ENCODE data around the gene ZNF385D.

ZNF385D gene, protein sequence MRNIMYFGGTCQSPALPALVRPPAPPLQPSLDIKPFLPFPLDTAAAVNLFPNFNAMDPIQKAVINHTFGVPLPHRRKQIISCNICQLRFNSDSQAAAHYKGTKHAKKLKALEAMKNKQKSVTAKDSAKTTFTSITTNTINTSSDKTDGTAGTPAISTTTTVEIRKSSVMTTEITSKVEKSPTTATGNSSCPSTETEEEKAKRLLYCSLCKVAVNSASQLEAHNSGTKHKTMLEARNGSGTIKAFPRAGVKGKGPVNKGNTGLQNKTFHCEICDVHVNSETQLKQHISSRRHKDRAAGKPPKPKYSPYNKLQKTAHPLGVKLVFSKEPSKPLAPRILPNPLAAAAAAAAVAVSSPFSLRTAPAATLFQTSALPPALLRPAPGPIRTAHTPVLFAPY

DNA sequence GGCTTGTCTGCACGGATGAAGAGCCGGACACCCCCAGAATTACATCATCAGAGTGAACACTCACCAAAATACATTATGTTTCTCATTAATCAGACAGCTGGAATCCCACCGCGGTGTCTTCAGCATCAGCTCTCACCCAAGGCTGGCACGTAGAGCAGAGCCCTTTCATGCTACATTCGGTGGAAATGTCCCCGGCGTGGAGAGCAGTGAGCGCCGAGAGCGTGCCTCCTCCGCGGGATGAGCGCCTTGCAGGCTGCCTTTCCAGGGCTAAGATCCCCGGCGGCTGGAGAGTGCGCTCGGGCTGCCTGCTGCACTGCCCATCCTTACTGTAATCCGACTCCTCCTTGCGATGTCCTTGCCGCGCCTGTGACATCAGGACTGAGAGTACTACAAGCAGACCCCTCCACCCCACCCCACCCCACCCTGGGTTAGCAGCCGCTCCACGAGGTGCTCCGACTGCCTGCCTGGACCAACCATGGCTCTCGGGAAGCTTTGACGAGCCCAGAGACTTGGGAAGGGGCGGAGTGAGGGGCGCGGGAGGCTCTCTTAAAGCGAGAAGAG lies at the start of gene ZNF385D:
Gene ZNF385D (minus strand): TSS at position 380 of the 561 bp plus-strand sequence. CDS start 294 bp downstream, at position 86.
- DNase-seq (ENCODE audit: insufficient read length, low spot score): peak; percentile 15
- FAIRE-seq: no peak

DNA sequence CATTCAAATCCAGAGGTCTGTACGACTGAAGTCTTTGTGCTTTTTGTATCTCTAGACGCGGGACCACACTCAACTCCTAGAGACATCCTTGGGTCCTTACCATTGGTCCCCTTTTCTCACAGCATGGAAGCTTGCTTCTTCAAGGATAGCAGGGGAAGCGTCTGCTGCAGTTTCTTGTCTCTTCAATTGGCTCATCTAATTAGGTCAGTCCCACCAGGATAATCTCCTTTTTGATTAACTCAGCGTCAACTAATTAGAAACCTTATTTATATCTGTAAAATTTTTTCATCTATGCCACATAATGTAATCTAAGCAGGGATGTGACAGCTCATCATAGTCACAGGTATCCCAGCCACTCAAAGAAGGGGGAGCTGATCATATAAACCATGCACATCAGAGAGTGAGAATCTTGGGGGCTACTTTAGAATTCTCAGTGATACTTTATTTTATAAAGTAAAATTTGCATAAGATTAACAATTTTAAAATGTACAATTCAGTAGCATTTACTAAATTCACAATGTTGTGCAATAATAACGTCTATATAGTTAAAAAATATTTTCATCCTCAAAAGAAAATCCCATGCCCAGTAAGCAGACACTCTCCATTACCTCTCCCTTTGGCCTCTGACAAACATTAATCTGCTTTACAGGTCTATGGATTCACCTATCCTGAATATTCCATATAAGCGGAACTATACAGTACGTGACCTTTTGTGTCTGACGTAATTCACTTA lies 47.5 kb upstream of the ZNF385D start:
- FAIRE-seq (no peak), DNase-seq (ENCODE audit: insufficient read length, low spot score) (no peak)

DNA sequence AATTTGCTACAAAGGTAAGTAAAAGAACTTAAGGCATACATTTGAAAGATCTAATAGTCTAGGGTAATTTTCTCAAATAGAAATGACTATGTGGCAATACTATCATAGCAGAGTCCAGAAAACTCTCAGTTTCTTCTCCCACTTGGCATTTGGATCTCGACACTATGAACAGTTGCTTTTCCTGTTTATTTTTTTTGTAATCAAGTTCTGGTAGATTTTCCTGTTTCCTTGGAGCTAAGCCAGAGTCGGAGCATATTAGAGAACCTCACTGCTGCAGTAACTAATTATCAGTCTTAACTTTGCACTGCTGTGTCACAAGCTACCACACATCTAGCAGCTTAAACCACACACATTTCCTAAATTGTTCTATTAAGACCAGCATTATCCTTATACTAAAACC lies 44.9 kb upstream of the ZNF385D start:
- no peak for FAIRE-seq

DNA sequence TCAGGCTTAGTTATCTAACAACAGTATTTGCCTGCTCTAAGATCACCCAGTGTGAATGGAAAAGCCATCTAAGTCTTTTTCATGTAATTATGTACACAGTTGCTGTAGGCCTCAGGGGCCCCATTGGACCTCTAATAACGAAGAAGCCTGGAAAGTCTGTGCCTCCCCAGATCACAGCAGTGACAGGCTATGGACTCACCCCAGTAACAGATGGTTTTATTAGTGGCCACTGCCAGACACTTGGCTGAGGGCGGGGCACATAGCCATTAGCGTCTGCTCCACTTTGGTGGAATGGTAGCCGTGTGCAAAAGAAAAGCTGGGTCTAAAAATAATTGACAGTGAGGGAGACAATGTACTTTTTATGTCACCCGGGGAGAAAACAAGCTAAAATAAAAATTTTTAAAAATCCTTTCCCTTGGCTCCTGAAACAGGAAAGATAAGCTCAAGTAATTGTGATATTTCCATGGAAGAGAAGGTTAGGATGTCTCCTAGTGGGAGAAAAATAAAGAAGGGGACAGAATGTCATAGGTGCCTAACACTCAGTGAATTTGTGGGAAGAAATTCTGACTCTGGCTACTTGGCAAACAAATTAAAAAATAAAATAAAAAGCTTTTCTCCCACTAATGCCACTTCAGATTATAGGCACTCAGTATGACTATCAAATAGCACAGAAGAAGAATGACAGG lies 44.3 kb upstream of the ZNF385D start:
- FAIRE-seq (no peak), DNase-seq (ENCODE audit: insufficient read length, low spot score) (no peak)

More for the DNA sequence above, 44.9 kb upstream of the ZNF385D start:
- no peak for DNase-seq (ENCODE audit: insufficient read length, low spot score)

DNA sequence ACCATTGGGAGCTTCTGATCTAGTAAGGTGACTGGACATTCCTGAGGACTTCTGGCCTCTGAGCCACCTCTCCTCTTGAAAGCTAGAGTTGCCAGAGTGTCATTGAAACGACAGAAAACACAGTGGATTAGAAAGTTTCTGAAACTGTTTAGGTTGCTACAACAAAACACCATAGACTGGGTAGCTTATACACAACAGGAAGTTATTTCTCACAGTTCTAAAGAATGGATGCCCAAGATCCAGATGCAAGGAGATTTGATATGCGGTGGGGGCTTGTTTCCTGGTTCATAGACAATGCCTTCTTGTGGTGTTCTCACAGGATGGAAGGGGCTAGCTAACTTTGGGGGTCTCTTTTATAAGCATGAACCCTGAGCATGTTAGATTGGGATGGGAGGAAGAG lies 43.3 kb upstream of the ZNF385D start:
- DNase-seq (ENCODE audit: insufficient read length, low spot score) (no peak), FAIRE-seq (no peak)

DNA sequence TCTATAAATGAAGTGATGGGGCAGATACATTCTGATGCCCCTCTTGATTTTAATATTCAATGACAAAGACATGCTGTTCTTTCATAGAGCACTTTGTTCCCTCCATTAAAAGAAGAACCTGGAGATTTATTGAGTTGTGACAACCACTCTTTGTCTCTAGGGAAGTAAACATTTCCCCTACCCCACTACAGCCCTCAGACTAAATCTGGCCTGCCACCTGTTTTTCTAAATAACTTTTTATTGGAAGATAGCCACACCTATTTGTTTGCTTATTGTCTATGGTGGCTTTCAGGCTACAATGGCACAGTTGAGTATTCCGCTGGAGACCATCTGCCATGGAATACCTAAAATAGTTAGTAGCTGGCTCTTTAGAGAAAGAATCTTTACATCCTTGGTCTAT lies 41.2 kb upstream of the ZNF385D start:
- FAIRE-seq (no peak), DNase-seq (ENCODE audit: insufficient read length, low spot score) (no peak)

DNA sequence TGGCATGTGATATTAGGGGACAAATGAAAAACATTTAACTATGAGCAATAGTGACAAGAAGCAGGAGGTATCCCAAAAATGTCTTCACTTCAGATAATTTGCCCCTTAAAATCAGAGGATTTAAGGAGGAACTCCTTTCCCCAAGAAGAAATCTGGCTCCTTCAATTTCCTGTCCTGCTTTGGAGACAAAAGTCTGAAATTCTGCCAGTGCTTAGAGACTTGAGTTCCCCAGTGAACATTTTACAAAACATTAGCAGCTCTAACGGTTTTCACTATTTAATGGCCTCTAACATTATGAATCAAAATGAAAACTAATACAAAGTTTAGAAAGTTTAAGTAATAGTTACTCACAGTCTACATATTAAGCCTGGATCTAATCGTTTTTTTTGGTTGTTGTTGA lies 40.3 kb upstream of the ZNF385D start:
- DNase-seq (ENCODE audit: insufficient read length, low spot score) (no peak), FAIRE-seq (no peak)

DNA sequence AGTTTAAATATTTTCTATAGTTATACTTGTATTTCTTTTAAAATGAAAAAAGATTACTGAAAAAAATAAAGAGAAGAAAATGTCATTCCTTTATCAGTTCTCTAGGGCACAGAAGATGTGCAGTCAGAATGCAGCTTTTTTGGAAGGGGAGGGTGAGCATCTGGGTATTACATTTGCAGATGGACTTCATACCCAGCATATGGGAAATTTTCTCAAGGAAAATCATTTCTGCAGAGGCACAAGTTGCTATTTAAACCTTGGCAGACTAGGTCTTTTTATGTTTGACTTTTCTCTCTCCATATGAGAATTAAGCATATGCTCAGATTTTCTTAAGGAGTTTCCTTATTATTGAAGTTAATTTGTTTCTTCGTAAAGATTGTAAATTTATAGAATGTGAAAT lies 39.5 kb upstream of the ZNF385D start:
- FAIRE-seq: no peak

DNA sequence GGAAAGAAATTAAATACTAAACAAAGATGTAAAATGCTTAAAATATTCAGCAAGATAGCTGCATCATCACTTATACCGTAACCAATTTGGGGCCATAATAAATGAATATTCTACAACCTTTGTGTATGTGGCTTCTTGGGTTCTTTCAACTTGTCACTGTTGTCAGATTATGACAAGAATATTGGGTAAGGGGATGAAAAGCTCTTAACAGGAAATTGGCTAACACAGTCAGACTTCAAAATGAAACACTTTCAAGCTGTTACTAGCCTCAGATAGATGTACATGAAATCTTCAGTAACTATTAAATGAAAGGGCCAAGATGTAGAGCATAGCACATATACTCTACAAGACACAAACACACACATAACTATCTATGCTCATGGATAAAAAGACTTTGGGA lies 38.7 kb upstream of the ZNF385D start:
- FAIRE-seq (no peak), DNase-seq (ENCODE audit: insufficient read length, low spot score) (no peak)

More for the DNA sequence above, 39.5 kb upstream of the ZNF385D start:
- no peak for DNase-seq (ENCODE audit: insufficient read length, low spot score)

DNA sequence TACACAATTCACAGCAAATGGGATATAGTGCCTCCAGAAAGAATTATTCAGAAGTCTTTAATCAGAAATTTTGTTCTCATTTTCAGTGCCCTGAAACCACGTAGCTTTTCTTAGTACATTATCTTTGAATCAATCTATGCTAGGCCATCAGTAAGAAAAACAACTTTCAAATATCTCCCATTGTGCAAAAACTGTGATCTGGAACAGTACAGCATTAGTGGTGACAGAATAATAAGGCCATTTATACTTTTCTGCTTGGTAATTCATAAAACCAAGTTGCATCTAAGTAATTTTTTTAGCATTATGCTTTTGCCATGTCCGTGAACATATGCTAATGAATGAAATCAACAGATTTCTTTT lies 35.4 kb upstream of the ZNF385D start:
- DNase-seq (ENCODE audit: insufficient read length, low spot score) (no peak), FAIRE-seq (no peak)

DNA sequence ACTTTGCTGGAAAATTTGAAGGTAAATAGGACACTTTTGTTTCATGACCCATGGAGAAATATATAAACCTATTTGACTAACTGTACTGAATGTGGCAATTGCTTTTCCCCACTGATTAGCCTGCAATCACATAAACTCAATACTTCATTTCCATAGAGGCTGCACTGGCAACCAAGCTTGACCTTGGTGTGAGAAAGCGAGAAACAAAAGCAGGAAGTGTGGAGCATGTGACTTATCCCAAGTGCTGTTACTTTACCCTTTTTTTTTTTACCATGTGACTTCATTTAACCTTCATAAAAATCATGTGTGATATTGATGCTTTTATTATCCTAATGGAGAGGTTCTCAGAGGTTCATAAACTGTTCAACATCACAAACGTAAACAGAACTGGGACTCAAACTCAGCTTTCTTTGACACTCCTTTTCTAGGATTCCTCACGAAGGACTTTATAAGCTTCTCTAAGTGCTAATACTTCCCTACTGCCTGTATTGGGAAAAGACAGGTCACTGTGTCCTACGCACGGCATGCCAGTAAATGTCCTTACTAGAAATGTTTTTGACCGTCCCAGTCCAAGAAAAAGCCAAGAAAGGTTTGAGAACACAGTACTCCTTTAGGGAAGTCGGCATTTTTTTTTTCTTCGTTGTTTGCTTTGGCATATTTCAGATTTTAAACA lies 34.9 kb upstream of the ZNF385D start:
- DNase-seq (ENCODE audit: insufficient read length, low spot score): no peak
- FAIRE-seq: no peak

DNA sequence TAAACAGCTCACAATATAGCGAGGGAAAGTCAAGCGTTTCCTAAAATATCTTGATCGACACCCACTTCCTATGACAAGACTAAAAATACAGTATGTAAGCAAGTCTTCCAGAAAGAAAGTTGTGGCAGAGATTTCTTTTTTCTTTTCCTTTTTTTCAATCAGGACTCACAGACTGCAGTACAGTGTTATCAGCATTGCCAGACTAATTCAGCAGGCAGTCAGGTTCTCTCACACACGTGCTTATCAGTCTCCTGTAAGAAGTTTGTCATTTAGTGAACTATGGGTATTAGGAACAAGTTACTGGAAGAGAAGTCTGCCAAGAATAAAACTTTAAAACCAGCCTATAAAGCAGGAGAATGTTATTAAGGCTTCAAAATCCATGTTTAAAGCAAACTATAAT lies 32.8 kb upstream of the ZNF385D start:
- FAIRE-seq (no peak), DNase-seq (ENCODE audit: insufficient read length, low spot score) (no peak)

DNA sequence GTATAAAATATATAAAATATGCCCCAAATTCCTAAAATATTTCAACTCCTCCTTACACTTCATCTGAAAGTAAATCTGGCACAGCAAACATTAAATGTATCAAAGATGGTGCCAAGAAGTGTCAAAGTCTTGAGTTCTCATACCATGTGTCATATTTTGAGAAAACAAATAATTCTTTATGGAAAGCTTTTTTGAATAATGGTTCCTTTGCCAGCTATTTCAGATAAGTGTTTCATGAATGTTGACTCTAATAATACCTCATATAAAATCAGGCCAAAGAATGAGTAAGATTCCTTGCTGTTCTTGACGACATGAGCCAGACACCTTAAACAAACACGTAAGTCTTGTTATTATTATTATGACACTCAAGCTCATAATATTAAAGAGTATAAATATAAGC lies 30.3 kb upstream of the ZNF385D start:
- DNase-seq (ENCODE audit: insufficient read length, low spot score) (no peak), FAIRE-seq (no peak)

DNA sequence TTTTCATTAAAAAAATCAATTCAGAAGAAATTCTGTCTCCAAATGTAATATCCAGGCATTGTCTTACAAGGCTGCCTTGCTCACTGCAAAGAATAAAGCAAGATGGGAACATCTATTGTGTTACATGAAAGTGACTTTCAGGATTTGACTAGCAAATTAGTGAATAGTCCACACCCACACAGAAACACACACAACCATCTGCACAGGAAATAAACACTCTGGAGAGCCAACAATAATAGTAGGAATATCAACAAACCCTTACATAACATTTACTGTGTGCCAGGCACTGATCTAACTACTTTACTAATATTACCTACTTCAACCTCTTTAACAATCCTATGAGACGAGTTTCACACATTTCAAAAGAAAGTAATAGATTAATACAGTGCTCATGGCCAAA lies 28.9 kb upstream of the ZNF385D start:
- no peak for DNase-seq (ENCODE audit: insufficient read length, low spot score)
- no peak for FAIRE-seq

DNA sequence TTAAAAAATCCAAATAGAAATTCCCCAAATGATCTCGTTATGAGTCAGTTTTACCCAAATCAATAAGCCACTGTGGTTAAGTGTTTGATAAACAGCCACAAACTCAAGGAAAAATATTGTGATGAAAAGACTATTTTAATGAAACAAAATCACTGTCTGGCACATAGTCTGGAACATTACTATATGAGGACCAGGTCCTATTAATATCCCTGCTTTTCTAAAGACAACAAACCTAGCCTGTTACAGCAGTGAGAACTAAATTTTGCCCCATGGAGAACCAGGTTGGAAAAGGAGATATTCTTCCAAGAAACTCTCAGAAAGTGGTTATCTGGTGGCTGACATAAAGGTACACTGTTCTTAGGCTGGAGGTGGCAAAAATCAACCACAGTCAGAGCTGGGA lies 27.7 kb upstream of the ZNF385D start:
- DNase-seq (ENCODE audit: insufficient read length, low spot score) (no peak), FAIRE-seq (no peak)

DNA sequence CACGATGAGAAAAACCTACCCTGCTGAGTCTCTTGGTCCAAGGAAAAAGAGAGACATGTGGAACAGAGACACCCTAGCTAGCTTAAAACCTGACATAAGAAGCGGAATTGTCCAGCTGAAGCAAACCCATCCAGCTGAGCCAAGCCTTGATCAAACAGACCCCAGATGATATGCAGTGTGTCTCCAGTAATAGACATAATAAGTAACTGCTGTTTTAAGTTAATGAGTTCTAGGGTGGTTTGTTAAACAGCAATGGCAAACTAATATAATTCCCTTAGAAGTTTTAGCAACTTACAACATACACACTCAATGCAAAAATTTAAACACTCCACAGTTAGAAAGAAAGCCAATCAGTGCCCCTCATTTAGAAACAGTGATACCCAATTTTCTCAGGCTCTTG lies 26.8 kb upstream of the ZNF385D start:
- no peak for FAIRE-seq

DNA sequence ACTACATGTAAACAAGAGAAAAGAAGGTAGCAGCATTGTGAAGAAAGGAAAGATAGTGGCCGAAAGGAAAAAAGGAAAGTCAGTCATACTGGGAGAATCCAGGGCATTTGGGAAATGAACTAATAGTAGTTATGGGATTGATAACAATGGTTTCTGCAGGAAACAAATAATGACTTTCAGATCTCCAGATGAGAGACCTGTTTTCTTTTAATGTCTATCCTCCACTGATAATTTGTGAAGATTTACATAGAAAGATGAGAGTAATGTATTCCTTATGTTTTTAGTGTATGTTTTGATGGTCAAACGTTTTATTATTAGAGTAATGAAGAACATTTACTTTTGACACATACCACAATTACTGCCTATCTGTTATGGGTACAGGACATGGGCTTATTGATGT lies 15.0 kb upstream of the ZNF385D start:
- DNase-seq (ENCODE audit: insufficient read length, low spot score) (no peak), FAIRE-seq (no peak)

More for the DNA sequence above, 26.8 kb upstream of the ZNF385D start:
- no peak for DNase-seq (ENCODE audit: insufficient read length, low spot score)

DNA sequence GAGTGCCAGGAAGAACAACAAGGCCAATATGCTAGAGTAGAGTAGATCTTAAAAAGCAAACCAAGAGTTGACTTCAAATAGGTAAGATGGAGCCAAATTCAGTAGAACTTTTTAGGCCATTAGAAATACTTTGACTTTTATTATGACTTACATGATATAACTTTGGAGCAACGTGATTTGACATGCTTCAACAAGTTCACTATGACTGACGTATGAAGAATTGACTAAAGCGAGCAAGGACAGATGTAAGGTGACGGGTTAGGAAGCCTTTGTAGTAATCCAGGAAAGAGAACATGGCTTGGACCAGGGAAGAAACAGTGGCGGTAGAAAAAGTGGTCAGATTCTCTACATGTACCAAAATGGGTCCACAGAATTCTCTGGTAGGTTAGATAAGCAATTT lies 4.9 kb upstream of the ZNF385D start:
- no peak for DNase-seq (ENCODE audit: insufficient read length, low spot score)
- no peak for FAIRE-seq

DNA sequence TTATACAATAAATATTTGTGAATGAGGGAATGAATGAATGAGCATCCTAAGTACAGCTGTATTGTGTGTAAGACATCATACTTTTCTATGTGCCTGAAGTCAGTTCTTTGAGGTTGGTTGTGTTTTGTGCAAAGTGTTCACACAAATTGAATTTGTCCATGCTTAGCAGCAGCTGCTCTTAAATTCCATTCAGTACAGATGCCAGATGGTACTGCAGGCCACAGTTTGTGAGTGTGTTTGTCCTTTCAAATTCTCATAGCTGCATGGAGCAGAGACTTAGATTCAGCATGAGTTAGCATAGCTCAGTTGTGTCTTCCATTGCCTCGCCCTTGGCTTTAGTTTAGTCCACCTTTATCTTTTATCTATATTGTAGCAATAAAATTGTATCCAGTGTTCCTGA lies 3.8 kb upstream of the ZNF385D start:
- no peak for DNase-seq (ENCODE audit: insufficient read length, low spot score)
- FAIRE-seq: no peak

DNA sequence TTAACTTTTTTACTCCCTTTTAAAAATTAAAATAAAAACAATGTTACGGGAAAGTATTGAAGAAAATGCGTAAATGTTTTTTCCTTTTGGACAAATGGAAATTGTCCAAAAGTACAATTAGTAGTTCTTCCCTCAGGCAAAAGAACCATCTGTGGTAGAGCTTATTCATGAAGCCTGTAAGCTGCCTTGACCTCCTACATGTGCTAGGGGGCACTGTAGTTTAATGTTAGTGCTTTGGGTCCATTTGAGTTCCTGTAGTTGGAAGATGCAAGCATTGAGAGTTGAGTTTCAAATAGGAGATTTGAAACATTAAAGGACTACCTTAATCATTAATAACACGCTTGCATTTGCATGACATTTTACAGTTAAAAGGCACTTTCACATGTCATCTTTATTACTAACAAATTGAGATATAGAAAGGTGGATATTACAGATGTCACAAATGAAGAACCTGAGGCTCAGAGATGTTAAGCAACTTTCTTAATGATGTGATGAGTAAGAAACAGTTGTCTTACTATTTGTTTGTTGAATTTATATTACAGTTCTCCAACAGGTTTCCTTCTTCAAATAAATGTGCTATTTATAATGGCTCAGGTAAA lies 1.8 kb upstream of the ZNF385D start:
- FAIRE-seq: no peak
- peak; percentile 20 for DNase-seq (ENCODE audit: insufficient read length, low spot score)
